GM21423 (cell line): ENCODE measurements around the gene SLC16A3.
"Not testable (repeated sequence)": the region's sequence is repeated elsewhere in the genome, so short reads cannot be mapped to it uniquely, and the experiment has no call there.

Experiments
- ATAC-seq: cut with Tn5 transposase; IDR thresholded peaks from one replicate; pipeline ENCODE4 v1.9.1; 2021; ENCODE audit warnings: mild to moderate bottlenecking, moderate library complexity; ENCODE audit not compliant: unreplicated experiment

Gene SLC16A3

DNA sequence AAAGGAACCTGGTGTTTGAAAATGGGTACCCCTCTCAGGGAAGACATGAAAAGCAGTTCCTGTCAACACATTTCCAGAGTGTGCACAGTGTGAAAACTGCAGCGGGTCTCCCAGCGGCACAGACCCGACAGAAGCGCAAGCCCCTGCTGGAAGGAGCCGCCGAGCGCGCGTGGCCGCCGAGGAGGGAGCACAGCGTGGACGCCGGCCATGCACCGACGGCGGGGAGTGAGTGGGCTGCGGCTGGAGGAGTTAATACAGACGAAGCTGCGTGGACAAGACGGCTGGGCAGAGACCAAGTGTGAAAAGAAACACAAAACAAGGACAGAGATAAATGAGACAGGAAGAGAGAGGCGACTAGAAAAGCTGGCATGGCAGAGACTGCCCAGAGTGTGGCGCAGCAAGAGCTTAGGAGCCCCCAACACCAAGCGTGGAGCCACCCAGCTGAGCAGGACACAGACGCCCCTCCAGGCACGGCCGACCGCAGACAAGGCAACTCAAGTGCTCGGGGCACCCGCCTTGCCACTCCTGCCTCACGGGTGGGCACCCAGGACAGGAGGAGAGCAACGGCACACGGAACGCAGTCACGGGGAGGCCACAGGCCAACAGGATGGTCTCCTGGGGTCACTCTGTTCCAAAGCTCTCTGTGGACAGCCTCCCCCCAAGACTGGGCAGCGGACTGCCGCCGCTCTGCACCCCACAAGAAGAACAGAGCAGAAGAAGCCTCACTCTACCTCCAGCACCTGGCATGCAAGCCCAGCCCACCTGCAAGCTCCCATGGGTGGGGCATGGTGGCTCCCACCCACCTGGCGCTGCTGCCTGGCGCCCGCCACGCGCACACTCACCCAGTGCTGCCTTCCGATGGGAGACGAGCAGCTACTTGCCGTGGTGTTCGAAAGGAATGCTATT is 16.5 kb downstream of the SLC16A3 start:
- ATAC-seq, result no peak

DNA sequence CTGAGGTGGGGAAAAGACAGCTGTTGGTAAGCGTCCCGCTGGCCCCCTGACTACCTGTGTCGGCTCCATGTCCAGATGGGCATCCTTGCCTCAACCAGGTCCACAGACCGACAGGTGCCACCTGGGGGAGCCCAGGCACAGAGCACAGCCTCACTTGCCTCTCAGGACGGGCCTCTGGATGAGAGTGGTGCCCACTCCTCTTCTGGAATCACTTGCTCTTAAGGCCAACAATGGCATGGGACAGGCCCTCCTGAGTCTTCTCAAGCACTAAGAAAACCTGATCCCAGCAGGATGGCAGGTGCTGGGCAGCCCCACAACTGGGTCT is 17.2 kb downstream of the SLC16A3 start:
- no peak for ATAC-seq

DNA sequence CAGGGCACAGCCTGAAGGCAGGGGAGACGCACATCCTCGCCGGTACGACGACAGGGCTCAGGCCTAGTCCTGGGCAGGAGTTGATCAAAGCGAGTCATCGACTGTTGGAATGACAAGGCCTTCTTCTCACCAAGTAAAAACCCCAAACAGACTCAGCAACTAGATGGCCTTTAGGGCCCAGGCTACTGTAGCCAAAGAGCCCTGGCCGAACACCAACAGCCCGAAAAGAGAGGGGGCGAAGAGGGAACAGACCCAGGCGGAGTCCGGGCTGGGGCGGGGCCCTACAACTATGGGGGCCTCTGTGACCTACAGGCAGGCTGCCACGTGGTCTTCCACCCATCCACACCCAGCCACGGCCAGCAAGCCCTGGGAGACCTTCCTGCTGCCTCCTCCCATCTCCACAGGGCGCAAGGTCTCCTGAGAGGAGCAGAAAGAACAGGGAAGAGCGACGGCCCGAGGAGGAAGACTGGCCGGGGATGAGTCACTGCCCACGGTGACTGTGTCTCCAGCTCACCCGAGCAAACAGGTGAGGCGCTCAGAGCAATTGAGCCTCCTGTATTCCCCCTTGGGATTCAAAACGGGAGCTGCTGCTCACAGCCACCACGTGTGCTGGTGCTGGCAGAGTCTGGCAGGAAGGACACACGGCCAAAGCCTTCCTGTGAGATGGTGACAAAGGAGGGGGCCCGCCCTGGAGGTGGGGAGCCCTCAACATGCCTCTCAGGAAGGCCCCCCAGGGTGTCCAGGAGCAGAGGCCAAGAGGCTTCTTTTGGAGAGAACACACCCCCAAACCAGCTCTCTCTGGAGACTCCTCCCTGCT is 17.7 kb downstream of the SLC16A3 start:
- ATAC-seq, result no peak

DNA sequence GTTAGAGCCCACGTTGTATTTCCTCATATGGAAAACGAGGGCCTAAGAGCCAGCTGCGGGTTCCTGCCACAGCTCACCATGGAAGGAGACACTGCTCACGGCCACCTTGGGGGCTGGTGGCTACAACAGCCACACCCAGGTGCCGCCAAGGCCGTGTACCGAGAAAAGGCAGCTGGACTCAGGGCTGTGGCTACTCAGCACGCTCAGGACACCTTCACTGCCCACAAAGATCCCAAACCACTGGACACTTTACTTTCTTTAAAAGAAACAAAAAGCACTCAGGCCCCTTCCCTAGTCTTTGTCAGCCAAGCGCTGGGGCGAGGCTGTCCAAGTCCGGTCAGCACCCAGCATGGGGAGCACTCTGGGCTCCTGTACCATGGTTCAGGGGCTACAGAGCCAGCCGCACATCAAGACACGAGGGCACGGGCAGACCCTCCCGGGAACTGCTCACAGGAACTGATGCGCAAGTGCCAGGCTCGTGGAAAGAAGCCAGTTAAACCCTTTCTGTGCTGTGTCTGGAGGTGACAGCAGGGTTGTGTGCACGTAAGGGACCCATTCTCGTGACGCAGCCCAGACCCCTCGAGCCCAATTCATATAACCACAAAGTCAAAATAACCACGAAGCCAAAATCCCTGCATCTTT is 18.5 kb downstream of the SLC16A3 start:
- ATAC-seq, result no peak

DNA sequence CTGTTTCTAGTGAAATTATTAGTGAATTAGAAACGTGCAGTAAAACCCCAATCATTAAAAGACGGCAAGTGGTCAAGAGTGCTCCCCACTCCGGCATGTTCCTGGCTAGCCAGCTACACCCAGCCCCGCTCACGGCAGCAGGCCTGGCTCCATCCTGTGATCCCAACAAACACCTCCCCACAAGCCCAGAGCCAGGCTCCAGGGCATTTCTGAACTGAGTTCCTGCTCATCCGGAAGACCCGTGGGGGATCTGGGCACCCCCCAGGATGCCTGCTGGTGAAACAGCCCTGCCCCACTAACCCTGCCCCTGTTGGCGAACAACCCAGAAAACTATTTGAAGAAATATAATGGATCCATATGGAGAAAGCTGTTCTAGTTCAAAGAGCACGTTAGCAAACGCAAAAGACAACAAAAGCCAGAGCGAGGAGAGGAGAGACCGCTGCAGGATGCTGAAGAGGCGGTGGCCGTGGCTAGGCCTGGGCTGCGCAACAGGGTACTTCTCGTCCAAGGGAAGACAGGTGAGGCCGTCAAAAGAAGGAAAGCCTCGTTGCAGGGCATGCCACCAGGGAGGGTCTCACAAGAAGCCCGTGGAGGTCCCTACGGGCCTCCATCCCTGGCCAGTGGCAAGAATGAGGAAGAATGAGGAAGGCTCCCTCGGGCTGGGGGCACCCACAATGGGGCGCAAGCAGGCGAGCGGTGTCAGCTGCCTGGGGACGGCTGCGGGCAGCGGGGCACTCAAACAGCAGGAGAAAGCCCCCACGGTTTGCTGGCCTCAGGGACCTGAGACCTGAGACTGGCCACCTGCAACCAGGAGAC is 19.2 kb downstream of the SLC16A3 start:
- no peak for ATAC-seq

DNA sequence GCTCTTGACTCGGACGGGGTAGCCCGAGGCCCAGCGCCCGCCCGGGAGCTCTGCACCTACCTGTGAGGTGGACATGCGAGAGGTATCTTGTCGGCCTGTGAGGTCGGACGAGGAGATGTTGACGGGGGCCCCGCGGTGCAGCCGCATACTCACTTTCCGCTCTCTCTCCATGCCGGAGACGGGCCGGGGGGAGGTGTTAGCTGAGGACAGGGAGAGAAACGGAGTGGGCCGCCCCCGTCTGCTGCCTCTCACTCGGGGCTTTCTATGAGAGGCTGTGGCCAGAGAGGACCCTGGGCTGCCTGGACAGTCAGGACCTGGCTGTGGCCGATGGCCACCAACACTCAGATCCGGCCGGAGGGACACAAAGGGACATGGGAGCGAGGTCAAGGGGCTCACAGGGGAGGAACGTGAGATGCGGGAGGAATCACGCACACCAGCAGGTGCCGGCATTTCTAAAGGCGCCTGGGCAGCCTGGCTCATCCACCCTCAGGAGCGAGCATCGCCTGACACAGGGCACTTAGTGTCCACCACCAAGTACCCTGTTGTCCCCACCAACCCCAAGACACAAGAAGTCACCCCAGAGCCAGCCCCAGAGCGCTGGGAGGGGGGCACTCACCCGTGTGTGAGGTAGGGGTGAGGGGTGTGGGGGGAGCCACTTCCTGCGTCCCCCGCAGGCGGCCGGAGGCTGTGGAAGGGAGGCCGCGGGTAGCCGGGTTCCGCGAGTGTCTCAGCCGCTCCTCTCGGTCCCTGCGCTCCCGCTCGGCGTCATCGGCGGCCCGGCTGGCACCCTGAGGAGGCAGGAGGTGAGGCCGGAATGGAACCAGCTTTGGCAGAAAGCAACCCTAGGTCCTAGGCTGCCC is 20.2 kb downstream of the SLC16A3 start:
- ATAC-seq, result no peak

DNA sequence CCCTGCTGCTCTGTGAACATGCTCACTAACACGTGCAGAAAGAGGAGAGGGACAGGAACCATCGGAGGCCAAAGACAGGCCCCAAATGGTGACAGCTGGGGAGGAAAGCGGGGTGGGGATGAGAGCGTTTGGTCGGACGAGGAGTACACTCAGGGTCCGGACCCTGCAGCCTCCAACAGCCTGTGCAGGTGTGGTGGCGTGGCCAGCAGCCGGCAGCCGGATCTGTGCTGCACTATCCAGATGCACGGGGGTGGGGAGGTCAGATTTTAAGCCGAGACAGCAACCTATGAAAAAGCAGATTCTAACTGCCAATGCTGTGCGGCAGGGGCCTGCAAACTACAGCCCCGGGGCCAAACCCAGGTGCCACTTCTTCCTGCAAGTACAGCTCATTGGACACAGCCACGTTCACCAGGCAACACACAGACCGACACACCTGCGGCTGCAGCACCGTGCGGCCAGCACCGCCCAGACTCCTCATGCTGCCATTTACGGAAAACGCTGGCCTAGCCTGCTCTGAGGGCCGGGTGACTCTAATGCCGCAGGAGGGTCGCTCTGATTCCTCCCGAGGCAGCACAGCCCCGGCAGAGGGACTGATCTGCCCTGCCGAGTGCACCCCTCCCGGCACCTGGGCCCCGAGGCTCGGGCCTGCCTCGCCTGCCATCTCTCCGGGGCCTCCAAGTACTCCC is 21.2 kb downstream of the SLC16A3 start:
- ATAC-seq, result no peak

DNA sequence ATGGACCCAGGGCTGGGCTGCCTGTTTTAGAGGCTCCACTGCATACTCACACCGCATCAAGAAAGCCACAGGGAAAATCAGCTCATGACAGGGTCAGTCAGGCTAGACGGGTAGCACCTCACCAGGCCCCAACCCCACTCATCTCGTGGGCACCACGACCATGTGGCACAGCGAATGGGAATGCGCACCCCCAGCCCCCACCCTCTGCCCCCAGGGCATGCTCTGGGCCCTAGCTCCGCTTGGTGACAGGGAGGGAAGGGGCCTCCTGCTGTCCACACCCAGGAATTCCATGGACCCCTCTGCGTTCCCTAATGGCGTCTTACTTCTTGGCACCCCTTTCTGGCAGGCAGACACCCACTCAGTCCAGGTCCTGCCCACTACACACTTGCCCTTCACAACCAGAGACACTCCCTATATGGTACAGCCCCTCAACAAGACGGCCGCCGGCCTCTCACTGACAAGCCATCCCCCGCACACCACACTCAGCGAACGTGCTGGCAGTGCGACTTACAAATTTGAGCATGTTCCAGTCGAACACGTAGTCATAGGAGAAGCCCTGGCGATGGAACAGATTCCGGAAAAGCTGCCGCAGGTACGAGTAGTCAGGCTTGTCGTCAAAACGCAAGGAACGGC is 22.1 kb downstream of the SLC16A3 start:
- ATAC-seq, result no peak

DNA sequence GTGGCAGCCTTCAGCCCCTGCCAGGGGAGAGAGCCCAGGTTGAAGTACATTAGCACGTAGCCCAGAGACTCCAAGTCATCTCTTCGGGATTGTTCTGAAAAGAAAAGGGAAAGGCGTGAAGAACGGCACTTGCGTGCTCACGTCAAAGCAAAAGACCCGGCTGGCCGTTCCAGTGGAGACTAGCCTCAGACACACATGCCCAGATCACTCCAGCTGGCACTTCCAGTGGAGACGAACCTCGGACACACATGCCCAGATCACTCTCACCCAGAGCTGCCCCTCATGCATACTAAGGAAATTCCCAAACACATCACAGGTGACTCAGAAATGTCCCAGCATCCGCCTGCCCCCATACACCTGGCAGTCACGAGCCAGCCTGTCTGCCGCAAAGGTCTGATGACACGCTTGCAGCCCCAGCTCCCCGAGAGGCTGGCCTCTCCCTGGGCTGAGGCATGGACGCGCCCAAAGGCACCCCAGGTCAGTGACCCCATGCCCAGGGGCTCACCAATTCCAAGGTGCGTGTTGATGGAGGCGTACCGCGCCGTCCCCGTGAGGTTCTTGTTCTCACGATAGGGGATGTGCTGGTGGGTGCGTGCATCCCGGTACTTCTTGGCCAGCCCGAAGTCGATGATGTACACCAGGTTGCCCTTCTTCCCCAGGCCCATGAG is 23.8 kb downstream of the SLC16A3 start:
- ATAC-seq, result no peak

DNA sequence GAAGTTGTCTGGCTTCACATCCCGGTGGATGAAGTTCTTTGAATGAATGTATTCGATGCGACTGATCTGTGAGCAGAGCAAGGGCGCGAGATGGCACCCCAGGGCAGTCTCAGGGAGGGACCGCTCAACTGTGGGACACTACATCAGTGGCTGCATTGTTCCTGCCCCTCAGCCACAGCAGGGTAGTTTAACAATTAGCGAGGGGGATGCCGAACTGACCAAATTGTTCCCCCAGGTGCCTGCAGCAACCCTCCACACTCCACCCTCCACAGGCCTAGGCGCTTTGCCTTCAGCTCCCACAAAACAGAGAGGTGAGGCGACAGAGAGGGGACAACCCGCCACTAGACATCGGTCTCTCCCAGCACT is 24.3 kb downstream of the SLC16A3 start:
- ATAC-seq, result no peak

DNA sequence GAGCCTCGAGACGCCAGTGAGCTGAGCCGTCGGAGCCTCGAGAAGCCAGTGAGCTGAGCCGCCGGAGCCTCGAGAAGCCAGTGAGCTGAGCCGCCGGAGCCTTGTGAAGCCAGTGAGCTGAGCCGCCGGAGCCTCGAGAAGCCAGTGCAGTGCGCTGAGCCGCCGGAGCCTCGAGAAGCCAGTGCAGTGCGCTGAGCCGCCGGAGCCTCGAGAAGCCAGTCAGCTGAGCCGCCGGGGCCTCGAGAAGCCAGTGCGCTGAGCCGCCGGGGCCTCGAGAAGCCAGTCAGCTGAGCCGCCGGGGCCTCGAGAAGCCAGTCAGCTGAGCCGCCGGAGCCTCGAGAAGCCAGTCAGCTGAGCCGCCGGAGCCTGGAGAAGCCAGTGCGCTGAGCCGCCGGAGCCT is 25.3 kb downstream of the SLC16A3 start:
- ATAC-seq, result not testable (repeated sequence)

DNA sequence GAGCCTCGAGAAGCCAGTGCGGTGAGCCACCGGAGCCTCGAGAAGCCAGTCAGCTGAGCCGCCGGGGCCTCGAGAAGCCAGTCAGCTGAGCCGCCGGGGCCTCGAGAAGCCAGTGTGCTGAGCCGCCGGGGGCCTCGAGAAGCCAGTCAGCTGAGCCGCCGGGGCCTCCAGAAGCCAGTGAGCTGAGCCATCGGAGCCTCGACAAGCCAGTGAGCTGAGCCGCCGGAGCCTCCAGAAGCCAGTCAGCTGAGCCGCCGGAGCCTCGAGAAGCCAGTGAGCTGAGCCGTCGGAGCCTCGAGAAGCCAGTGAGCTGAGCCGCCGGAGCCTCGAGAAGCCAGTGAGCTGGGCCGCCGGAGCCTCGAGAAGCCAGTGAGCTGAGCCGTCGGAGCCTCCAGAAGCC is 25.9 kb downstream of the SLC16A3 start:
- not testable (repeated sequence) for ATAC-seq

DNA sequence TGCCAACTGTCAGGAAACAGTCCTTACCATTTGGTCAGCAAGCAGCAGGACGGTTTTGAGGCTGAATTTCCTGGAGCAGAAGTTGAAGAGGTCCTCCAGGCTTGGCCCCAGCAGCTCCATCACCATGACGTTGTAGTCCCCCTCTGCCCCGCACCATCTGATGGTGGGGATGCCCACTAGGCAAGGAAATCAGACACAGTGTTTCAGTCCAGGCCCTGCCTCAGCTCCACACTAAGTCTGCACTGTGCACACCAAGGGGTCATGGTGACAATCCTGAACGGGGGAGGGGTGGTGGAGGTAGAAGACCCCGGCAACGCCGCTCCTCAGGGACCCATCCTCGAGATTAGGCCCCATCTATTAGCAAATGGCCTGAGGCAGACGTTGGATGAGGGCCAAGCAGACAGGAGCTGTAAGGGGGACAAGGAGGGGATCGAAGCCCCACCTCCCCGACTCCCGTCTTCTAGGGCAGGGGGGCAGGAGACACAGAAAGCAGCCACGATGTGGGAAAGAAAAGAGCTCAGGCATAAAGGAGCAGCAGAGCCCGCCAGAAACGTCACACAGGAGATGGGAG is 26.6 kb downstream of the SLC16A3 start:
- no peak for ATAC-seq

DNA sequence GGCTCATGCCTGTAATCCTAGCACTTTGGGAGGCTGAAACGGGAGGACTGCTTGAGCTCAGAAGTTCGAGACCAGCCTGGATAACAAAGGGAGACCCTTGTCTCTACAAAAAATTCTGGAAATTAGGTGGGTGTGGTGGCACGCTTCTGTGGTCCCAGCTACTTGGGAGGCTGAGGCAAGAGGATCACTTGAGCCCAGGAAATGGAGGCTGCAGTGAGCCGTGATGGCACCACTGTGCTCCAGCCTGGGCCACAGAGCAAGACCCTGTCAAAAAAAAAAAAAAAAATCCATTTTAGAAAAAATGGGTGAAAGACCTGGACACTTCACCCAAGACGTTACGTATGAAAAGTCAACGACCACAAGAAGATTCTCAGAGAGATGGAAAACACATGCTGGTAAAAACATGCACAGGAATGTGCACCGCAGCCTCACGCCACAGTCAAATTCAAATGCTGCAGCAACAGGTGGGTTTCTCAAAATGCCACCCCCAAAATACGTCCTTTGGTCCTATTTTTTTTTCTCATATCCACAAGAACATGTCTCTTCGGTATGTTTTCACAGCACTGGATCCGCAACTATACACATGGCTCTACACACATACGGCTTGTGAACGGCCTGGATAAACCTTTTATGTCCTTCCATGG is 27.5 kb downstream of the SLC16A3 start:
- no peak for ATAC-seq

DNA sequence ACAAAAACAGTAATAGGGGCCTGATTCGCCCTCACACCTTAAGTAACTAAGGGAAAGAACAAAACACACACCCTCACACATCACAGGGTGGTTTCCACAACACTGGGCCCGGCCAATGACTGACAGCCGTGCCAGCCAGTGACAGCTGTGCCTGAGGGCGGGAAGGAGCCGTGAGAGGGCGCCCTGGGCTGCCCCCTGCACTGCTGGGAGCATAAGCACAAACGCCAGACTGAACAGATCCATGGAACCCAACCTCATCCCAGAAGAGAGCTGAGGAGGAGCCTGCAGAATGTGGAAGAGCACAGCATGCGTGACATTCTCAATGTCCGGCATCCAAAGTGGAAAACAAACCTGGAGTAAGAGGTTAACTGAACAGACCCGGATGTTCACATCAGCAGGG is 28.6 kb downstream of the SLC16A3 start:
- ATAC-seq, result no peak

DNA sequence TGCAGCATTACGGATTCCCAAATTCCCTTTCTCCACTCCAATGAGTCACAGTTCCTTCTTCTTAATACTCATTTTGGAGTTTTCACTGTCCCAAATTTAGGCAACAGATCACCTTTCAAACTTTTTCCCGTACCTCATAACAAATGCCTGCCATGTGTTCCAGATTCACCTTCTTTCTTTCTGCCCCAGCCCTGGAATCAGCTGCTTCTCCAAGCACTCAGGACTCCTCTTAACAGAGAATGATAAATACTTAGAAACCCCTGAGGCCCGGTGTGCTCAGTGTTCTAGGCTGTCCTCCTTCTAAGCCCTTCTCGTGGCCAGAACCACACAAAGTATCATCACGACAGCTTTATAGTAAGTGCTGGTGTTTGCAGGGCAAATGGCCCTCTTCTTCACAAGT is 29.7 kb downstream of the SLC16A3 start:
- ATAC-seq, result no peak
